ENCODE results near the gene SEMA3G.

SEMA3G gene

DNA sequence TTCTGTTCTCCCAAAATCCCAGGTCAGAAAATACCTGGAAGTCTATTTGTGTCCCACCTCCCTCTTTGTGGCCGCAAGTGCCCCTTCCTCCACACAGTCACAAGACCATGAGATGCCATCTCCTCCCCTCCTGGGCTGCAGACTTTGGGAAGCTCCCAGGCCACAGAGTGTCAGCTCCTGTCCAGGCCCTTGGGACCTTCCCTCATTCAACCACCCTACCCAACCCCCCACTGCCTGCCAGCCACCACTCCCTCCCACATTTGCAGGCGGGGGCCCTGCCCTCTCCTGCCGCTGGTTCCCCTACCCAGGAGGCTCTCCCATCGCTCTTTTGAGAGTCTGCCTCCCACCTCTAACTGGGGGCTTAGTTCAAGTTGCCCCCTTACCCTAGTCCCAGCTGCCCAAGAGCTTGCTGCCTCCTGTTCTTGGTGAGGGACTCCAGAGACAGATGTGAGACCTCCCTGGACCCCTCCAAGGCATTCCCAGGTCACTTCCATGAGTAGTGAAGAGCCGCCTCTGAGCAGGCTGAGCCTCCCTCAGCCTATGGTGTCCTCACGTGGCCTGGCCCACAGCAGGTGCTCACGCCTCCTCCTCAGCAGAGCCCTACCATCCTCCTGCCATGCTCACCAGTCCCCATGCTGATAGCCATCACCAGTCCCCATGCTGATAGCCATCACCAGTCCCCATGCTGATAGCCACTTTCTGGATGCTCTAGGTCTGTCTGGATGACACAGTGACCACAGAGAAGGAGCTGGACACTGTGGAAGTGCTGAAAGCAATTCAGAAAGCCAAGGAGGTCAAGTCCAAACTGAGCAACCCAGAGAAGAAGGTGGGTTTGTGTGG lies 34.4 kb upstream of the SEMA3G start:
- DNase-seq = no peak

DNA sequence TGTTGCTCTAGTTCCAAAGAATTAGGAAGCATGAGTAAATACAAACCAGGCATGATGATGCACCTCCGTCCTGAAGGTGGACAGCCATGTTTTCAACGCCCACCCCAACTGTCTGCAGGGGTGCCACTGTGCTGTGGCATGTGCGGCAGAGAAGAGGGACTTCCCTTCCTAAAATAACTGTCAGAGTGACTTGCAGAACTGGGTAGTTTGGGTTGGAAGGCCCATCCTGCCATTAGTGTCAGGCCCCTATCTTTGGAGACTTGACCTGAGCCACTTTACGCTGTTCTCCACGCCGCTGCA lies 32.8 kb upstream of the SEMA3G start:
- DNase-seq = no peak

DNA sequence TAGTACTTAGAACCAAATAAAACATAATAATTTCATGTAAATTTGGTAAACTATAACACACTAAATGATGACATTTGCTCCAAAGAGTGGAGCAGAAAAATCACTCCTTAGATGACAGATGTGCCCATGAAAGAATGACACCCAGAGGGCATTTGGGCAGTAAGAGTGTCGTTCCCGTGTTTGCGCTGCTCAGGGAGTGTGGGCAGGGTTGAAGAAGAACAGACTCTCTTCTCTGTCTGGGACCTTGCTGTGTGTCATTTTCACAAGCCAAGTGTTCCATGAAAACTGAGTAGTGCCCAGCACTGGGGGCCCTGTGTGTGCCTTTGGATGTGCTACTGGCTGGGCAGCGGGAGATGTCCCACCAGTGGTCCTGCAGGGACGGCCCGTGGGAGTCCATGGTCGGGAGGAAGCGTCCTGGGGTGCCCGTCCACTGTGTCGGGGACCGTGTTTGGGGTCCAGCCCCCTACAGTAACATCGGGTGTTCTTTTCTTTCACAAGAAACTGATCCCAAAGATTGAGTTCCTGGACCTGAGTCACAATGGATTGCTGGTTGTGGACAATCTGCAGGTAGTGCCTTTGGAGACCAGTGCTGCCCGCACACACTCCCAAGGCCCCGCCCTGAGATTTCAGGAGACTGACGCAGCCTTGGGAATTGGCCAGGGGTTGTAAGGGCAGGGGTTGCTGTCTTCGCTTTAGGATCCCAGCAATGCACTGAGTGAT lies 32.3 kb upstream of the SEMA3G start:
- DNase-seq = no peak

GRCh38 chr3:52473026-52473425 lies 28.1 kb upstream of the SEMA3G start:
- no peak for DNase-seq

DNA sequence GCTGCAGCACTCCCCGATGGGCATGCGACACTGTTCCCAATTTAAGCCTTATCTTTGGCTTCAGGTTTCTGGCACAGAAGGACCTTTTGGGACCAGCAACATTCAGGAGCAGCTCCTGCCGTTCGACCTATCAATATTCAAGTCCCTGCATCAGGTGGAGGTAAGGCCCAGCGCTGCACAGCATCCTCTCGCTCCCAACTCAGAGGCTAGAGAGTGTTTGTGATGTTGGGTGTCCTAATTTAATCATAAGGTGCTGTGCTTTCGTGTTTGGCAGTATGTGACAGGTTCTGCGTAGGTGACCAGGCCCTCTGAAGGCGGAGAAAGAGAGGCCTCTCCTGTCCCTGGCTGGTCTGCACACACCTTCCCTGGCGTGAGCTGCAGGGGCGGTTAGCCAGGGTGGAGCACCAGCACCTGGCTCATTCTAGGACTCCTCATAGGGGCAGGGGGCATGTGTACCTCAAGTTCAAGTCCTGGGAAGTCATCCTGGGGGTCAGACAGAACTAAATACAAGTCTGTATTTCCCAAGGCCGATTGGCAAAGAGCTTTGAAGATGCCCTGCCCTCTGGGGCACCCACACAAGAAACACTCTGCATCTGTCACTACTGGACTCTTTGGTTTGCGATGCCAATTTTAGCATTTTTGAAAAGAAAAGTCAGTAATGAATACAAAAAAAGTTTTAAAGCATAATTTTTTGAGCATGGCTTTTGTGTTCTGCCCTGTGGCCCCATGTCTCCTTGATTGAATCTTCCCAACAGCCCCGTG lies 27.5 kb upstream of the SEMA3G start:
- no peak for DNase-seq

DNA sequence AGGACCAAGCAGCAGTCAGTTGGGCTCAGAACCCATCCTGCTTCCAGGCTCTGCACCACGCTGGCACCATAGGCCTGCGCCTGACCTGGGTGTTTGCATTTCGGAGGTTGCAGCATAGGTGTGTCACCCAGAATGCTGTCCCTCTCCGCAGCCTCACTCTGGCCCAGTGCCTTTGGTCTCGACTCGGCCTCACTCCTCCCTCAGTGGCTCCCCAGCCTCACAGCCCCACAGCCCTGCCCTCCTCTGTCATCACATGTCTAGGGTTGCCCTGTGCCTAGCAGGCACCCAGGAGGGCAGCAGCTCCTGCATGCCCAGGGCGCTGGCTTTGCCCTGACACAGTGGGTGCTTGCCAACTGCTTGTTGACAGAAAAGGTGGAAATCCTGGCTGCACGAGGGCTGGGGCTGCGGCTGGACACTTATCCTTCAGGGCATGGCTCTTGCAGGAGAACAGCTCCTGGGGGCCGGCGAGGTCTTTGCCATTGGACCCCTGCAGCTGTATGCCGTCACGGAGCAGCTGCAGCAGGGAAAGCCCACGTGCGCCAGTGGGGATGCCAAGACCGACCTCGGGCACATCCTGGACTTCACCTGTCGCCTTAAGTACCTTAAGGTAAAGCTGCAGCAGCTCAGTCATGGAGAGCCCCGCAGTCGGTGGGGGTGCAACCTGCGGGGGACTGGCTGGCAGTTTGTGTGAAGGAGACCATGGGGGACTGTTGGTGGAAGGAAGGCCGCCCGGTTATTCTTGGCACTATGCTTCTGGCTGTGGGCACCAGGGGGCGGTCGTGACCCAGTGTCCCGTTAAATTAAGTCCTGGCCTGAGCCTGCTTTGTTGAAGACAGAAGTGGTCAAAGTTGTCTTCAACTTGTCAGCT lies 26.7 kb upstream of the SEMA3G start:
- peak; percentile 51 for DNase-seq

GRCh38 chr3:52470920-52471319 lies 26.0 kb upstream of the SEMA3G start:
- no peak for DNase-seq

DNA sequence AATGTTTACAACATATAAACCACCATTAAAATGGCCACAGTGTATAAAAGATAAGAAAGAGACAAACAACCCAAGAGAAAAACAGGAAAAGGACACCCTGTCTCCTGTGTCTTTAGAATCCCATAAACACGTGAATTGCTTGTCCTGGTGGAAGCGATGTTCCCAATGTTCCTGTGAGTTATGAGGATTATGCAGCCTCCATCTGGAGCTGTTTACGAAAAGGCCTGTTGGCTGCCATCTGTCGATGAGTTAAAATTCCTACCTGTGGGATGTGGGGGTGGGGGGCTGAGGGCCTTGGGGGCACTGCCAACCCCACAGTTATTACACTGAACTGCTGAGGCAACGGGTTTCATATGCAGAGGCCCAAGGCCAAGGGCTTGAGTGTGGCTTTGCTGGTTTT lies 24.1 kb upstream of the SEMA3G start:
- DNase-seq = no peak

DNA sequence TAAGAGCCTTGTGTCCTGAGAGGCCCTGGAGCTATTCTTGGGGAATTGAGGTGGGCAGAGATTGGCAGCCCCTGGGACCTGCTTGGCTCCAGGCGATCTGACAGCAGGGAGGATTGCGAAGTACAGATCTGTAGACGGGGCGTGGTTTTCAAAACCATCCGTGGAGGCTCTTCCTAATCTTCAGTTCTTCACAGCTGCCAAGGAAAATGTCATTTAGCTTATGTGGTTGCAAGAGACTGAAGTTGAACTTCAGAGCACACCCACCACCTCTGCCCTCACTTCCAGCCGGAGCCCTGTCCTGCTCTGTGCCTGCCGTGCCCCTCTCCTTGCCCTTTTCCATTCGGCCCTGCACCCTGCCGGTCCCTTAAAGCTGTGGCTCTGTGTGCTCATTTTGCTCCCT lies 23.4 kb upstream of the SEMA3G start:
- no peak for DNase-seq

DNA sequence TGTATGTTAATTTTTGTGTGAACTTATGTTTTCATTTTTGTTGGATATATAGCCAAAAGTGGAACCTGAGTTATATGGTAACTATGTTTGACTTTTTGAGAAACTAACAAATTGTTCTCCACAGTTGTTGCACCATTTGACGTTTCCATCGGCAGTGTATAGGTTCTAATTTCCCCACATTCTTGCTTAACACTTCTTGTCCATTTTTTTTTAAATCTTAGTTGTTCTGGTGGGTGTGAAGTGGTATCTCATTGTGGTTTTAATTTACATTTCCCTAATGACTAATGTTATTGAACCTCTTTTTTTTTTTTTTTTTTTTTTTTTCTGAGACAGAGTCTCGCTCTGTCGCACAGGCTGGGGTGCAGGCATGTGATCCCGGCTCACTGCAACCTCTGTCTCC lies 18.5 kb upstream of the SEMA3G start:
- no peak for DNase-seq

- no peak for DNase-seq
Observed at GRCh38 chr3:52461874-52462273, 17.0 kb upstream of the SEMA3G start.

DNA sequence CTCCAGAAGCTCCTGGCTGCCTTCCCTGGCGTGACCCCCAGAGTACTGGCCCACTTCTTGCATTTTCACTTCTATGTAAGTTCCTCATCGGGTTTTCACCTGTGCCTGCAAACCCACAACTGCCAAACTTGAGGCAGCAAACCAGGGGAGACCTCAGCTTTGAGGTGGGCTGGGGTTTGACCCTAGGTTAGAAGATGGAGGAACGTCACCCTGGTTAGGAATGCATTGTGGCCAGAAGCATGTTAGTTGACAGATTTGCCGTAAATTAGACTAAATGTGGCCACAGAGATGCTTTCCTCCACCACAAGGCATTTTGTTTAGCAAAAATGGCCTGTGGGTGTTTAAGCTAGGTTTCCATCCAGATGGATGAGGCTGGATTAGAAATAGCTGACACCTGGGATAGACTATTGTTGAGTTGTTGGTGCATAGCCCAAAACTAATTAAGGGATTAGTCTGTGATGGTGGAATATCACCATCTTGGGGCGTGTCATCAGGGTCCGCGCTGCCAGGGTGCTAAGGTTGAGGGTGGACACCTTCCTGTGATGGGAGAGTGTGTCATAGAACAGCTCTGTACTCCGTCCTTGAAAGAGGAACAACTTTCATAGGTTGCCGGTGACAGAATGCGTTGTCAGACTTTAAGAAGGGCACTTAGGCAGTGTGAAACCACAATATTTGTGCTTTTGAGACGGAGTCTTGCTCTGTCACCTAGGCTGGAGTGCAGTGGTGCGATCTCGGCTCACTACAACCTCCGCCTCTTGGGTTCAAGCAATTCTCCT lies 14.1 kb upstream of the SEMA3G start:
- DNase-seq = no peak

DNA sequence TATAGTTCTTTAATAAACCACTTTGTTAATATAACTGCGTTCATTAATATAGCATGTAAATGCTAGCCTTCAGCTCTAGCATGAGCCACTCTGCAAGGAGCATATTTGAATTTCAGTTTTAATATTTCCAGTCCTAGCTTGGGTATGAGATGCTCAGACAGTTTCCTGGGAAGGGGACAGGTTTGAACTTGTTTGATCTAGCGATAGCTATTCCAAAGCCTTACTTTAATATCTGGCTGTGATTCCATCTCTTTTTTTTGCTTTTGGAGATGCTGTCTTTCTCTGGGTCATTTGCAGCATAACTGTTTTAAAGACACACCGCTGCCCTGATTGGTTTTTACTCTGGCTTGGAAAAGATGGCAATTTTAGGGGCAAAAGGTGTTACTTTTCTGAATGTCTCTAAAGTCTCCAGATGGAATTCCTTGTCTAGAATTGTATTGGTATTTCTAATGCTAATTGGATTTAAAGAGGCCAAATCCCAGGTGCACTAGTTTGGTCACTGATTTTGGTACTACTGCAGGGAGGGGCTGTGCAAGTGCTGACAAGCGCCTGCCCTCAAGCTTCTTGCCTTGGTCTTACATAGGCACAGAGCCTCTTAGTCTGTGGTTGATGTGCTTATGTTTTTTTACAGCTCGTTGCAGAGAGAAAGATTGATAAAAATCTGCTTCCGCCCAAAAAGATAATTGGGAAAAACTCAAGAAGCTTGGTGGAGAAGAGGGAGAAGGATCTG lies 13.3 kb upstream of the SEMA3G start:
- no peak for DNase-seq

- no peak for DNase-seq
Observed at GRCh38 chr3:52456800-52457183, 11.9 kb upstream of the SEMA3G start.

DNA sequence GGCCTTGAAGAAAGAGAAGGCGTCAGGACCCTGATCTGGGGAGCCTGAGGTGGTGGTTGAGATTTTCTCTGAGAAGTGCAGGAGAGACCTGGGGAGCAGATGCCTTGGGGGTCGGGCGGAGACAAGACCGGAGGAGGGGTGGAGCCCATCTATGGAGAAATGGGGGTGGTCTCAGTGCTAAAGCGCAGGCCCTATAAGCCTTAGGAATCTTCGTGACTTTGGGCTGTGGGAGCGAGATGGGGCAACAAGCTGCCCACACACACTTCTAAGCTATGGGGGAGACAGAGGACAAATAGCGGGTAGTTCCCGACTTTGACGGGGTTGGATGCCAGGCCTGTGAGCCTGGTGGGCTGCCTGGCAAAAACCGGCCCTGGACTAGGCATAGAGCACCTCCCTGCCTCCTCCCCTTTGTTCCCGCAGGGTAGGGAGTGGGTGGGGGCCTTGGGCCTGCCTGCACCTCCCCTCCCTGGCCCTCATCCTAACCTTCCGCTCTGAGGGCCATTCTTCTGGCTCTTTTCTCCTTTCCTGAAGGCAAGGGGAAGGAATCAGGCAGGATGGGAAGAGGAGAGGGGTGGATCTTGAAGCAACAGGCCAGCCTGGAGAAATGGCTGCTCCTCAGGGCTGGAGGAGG lies 11.4 kb upstream of the SEMA3G start:
- no peak for DNase-seq

DNA sequence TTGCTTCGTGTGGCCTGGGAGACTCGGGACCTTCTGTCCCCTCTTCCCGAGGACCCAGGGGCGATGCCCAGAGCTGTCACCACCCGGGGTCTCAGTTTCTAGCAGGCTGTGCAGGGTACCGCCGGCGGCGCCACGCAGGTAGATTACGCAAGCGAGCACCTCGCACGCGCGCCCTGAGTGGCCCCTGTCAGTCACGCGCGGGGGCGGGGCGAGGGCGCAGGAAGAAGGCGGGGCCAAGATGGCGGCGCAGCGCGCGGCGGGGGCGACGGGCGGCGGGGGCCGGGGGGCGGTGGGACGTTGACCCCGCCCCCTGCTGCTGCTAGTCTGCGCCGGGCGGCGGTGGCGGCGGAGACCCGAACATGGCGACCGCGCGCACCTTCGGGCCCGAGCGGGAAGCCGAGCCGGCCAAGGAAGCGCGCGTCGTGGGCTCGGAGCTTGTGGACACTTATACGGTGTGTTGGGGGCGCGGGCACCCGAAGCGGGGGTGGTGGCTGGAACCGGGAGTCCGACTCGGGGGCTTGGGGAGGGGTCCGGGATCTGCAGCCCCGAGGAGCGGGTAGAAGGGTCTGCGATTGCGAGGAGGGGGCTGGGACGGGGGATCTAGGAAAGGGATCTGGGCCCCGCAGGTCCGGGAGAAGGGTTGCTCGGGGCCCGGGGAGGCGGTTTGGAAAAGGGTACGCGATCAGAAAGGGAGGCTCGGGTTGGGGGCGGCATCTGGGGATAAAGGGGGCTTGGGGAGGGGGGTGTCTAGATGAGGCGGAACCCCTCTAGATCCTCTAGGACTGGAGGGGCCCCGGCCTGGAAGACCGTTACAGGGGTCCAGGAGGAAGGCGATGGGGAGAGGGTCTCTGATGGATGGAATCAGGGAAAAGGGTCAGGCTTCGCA lies 10.6 kb upstream of the SEMA3G start, which contains the start of gene NISCH:
TSS of gene NISCH (plus strand) at position 322 of the 886 bp plus-strand sequence. CDS start at position 360, 38 bp downstream.
- peak; percentile 84 for DNase-seq

- no peak for DNase-seq
Observed at GRCh38 chr3:52454938-52455282, 10.0 kb upstream of the SEMA3G start.

- peak; percentile 45 for DNase-seq
Observed at GRCh38 chr3:52454250-52454937, 9.5 kb upstream of the SEMA3G start.
